HepG2 (cell line): Measurements from ENCODE around the gene SAP30. TPM values are rescaled to one million over a fixed set of nuclear protein-coding genes. Genes with fewer than 3 reads are reported as not detected.

ENCODE experiments used
- ATAC-seq: fragments of 200-7000 bp; cut with Tn5 transposase; 3 replicates; pipeline ENCODE4 v1.9.1; 2020; ENCODE audit warnings: mild to moderate bottlenecking, moderate library complexity
- BruUV-seq: library from RNA; stranded (reverse); fragments of 400-500 nt; replicated peaks from 2 replicates; lab custom pipeline; 2021; lab: Mats Ljungman, UMichigan
- CTCF ChIA-PET: fragments of 300-600 bp; formaldehyde crosslinking; extraction: SDS; loops from one replicate; lab custom pipeline; 2021; ENCODE audit warnings: low total read pairs, inconsistent platforms, low intra/inter-chr PET ratio; lab: Yijun Ruan, JAX
- POLR2A ChIA-PET: fragments of 350-600 bp; sonication (Branson Sonifier 250); formaldehyde crosslinking; loops from one replicate; lab custom pipeline; 2020; ENCODE audit warnings: antibody characterized with exemption, inconsistent platforms; lab: Yijun Ruan, JAX
- DNase-seq: peaks from one replicate; pipeline ENCODE4 v3.0.0-alpha.2; 2015; ENCODE audit warnings: low spot score
- FAIRE-seq: peaks from 3 replicates; lab custom pipeline; 2011; peaks lifted over from hg19 to GRCh38; lab: Jason Lieb, UNC
- H2AFZ ChIP-seq: one replicate; pipeline ENCODE4 v1.6.1; 2011; ENCODE audit warnings: low read length, inconsistent platforms
- H3K27ac ChIP-seq: fragments of 300-600 bp; 3 replicates; pipeline ENCODE4 v1.8.0; 2011; ENCODE audit warnings: mixed run types, mild to moderate bottlenecking, mixed read lengths, low read length, inconsistent platforms; ENCODE audit not compliant: insufficient read depth; ENCODE audit errors: extremely low read length
- H3K27me3 ChIP-seq, 2 experiments: fragments of 200-600 bp in 1 of 2; 2 replicates in 1 of 2; 3 replicates in 1 of 2; pipeline versions ENCODE4 v1.6.0 to v1.8.0; 2011; ENCODE audit warnings: low read length in 2 of 2, mild to moderate bottlenecking in 2 of 2, moderate library complexity in 2 of 2, inconsistent platforms in 1 of 2; ENCODE audit not compliant: insufficient read depth in 2 of 2, control insufficient read depth in 1 of 2
- H3K36me3 ChIP-seq, 2 experiments: fragments of 200-600 bp in 1 of 2; replicated peaks in 1 of 2; 2 replicates in 1 of 2; 3 replicates in 1 of 2; pipeline versions ENCODE4 v1.5.1 to v1.8.0; 2011; ENCODE audit warnings: low read length in 2 of 2, inconsistent platforms in 1 of 2; ENCODE audit not compliant: insufficient read depth in 2 of 2, control insufficient read depth in 1 of 2
- H3K4me1 ChIP-seq: 2 replicates; pipeline ENCODE4 v1.5.1; 2012; ENCODE audit warnings: low read length, inconsistent platforms; ENCODE audit not compliant: insufficient read depth
- H3K4me2 ChIP-seq: 2 replicates; pipeline ENCODE4 v1.6.0; 2011; ENCODE audit warnings: low read depth, low read length, inconsistent platforms
- H3K4me3 ChIP-seq, 3 experiments: fragments of 200-600 bp in 1 of 3; sonication (generic), shearing (Covaris generic) in 1 of 3; replicated peaks in 1 of 3; 2 replicates each; pipeline ENCODE4 v1.5.1; 2011 to 2016; ENCODE audit warnings: low read length in 3 of 3, inconsistent platforms in 2 of 3, low read depth in 2 of 3, mild to moderate bottlenecking in 2 of 3, control low read depth in 1 of 3, mixed read lengths in 1 of 3; ENCODE audit not compliant: insufficient read depth in 1 of 3
- H3K79me2 ChIP-seq: one replicate; pipeline ENCODE4 v1.6.1; 2011; ENCODE audit warnings: low read length, inconsistent platforms; ENCODE audit not compliant: insufficient read depth
- H3K9ac ChIP-seq: 2 replicates; pipeline ENCODE4 v1.6.0; 2011; ENCODE audit warnings: mild to moderate bottlenecking, low read depth, low read length, inconsistent platforms; ENCODE audit not compliant: insufficient read depth
- H3K9me3 ChIP-seq: 2 replicates; pipeline ENCODE4 v1.5.1; 2012; ENCODE audit warnings: mild to moderate bottlenecking, low read length
- H4K20me1 ChIP-seq: 2 replicates; pipeline ENCODE4 v1.6.0; 2011; ENCODE audit warnings: inconsistent platforms, mild to moderate bottlenecking, low read length, moderate library complexity; ENCODE audit not compliant: insufficient read depth
- CHD2 ChIP-seq: IDR thresholded peaks from 2 replicates; pipeline ENCODE4 v1.6.1; 2011; ENCODE audit warnings: low read depth, low read length, improper control_type of control experiment
- FOXP1 ChIP-seq, 2 experiments: fragments of 450-650 bp in 1 of 2; IDR thresholded peaks; 2 replicates each; pipeline ENCODE4 v1.6.1; 2017 to 2018; ENCODE audit warnings: antibody characterized with exemption in 1 of 2
- HOXA9 ChIP-seq: sonication (generic); formaldehyde crosslinking; IDR thresholded peaks from 2 replicates; pipeline ENCODE4 v1.8.1; 2022; ENCODE audit warnings: missing genetic modification reagents, mild to moderate bottlenecking, moderate library complexity, borderline replicate concordance
- MTA3 ChIP-seq: sonication (generic); formaldehyde crosslinking; IDR thresholded peaks from 2 replicates; pipeline ENCODE4 v1.4.0; 2020; ENCODE audit warnings: missing genetic modification reagents
- NONO ChIP-seq, 2 experiments: fragments of 450-650 bp in 1 of 2; sonication (generic) in 1 of 2; formaldehyde crosslinking in 1 of 2; IDR thresholded peaks in 1 of 2; conservative IDR thresholded peaks in 1 of 2; 2 replicates each; pipeline versions ENCODE4 v1.6.1 to v1.8.0; 2017 to 2022; ENCODE audit warnings: mild to moderate bottlenecking in 1 of 2, missing genetic modification reagents in 1 of 2, moderate library complexity in 1 of 2
- ZNF317 ChIP-seq: sonication (generic); formaldehyde crosslinking; IDR thresholded peaks from 2 replicates; pipeline ENCODE4 v1.5.0; 2020; ENCODE audit warnings: mild to moderate bottlenecking, missing genetic modification reagents
- ZNF501 ChIP-seq: sonication (generic); formaldehyde crosslinking; IDR thresholded peaks from 2 replicates; pipeline ENCODE4 v1.5.1; 2020; ENCODE audit warnings: mild to moderate bottlenecking, moderate library complexity, missing genetic modification reagents
- ZSCAN30 ChIP-seq: sonication (generic); formaldehyde crosslinking; IDR thresholded peaks from 2 replicates; pipeline ENCODE4 v1.5.0; 2020; ENCODE audit warnings: mild to moderate bottlenecking, missing genetic modification reagents
- WGBS: methylation state at CpG from one replicate; pipeline ENCODE4 v1.1.6; 2017; ENCODE audit warnings: low lambda C conversion rate; 5-methylcytosine and 5-hydroxymethylcytosine counted together
- in situ Hi-C: cut with HindIII; loops from 2 replicates; pipeline ENCODE4 v1.10.0; 2017; ENCODE audit warnings: low pct_unique_long_range_greater_than_20kb; ENCODE audit not compliant: extremely low pct_ligation_motif_present
- intact Hi-C: fragments of 100-400 bp; cut with micrococcal nuclease; formaldehyde crosslinking; loops from one replicate; pipeline ENCODE4 v1.10.0; 2022; ENCODE audit not compliant: unreplicated experiment
- polyA plus RNA-seq, 8 experiments: library from polyadenylated mRNA; depleted of rRNA in 3 of 8; stranded (reverse) in 7 of 8; unstranded in 1 of 8; fragments of >200 nt; fragmentation: Illumina TruSeq in 4 of 8; extraction: Trizol in 4 of 8; gene quantifications; 2 replicates each; pipeline versions ENCODE4 v1.2.1 to v1.2.3, GENCODE V29; 2011 to 2016; ENCODE audit warnings: low read depth in 4 of 8, missing spikeins in 1 of 8, mixed read lengths in 1 of 8; ENCODE audit not compliant: insufficient read depth in 1 of 8
- total RNA-seq, 5 experiments: library from RNA; depleted of rRNA; stranded (reverse); fragments of >200 nt; fragmentation: Illumina TruSeq; extraction: Trizol; gene quantifications; 2 replicates each; pipeline ENCODE4 v1.2.3, GENCODE V29; 2016; ENCODE audit warnings: low read depth in 1 of 5
- TF ChIP-seq, protein P1 (sequence below): sonication (generic); formaldehyde crosslinking; IDR thresholded peaks from 2 replicates; pipeline ENCODE4 v1.4.0; 2020; ENCODE audit warnings: mild to moderate bottlenecking, missing genetic modification reagents
- TF ChIP-seq, protein P2 (sequence below): sonication (generic); formaldehyde crosslinking; IDR thresholded peaks from 2 replicates; pipeline ENCODE4 v1.4.0; 2020; ENCODE audit warnings: missing genetic modification reagents
- TF ChIP-seq, protein P3 (sequence below): IDR thresholded peaks from 2 replicates; pipeline ENCODE4 v1.6.1; 2016; ENCODE audit warnings: low read depth
- TF ChIP-seq, protein P4 (sequence below): sonication (generic); formaldehyde crosslinking; IDR thresholded peaks from 2 replicates; pipeline ENCODE4 v1.9.0; 2021; ENCODE audit warnings: missing genetic modification reagents, mild to moderate bottlenecking, borderline replicate concordance
- TF ChIP-seq, protein P5 (sequence below), 2 experiments: sonication (generic) in 1 of 2; formaldehyde crosslinking in 1 of 2; IDR thresholded peaks; 2 replicates each; pipeline versions ENCODE4 v1.5.1 to v1.6.1; 2011 to 2020; ENCODE audit warnings: borderline replicate concordance in 1 of 2, low read depth in 1 of 2, low read length in 1 of 2, mild to moderate bottlenecking in 1 of 2, missing genetic modification reagents in 1 of 2, moderate library complexity in 1 of 2

SAP30 gene
- total and polyA plus RNA-seq, 2 of the 13 experiments (the other 11 are each of a cell fraction or from before 2014, with no cell fraction given) = 14.2 to 25.1 TPM

DNA sequence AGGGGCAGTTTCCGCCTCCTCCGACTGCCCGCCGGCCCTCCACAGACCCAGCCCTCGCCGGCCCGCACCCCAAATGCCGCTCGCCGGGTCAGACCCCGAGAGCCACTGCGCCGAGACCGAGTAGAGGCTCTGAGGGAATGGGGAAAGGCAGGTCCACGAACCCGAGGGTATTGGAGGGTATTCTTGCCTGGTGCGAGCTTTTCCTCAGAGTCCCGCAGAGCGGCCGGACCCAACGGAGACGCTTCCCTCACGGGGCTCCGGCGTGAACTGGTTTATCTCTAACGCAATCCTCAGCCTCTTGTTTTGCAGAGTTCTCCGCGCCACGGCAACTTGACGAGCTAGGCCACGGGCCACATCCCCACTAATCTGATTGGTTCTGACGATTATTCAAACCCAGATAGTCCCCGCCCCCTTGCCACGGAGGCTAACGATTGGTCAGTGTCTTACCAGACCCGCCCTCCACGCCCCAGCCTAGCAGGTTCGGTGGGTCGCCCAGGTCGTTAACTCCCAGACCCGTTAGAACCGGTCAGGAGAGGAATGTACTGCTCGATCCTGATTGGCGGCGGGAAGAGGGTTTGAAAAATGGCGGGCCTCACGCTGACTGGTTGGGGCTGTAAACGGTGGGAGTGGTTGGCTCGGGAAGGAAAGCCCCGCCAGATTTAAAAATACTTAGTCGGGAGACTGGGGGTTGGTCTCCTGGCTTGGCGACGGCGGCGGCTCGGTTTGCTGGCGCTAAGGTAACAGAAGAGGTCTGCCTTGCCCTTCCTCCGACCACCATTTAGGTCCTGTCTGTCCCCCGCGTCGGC is 36.5 kb upstream of the SAP30 start, which contains the start of gene HMGB2:
HMGB2 (minus strand) TSS at position 274 of the 806 bp plus-strand sequence. CDS start 709 bp downstream, outside the sequence.
- POLR2A ChIA-PET = interaction anchor here (0.8 to 3.4 kb wide), 8 partner anchors 10 to 41 kb away, joined by 3 to 109 read pairs (median 4); partner anchors contain the start of gene SAP30
- Histone ChIP-seq H3K27ac (peak within 1 kb of the TSS; percentile 99), H3K4me3 (peak within 1 kb of the TSS; percentile 91 to 95 (median 92)), H3K4me2 (peak within 1 kb of the TSS; percentile 93), H3K4me1 (peaks cover 23% of the 10 kb centered on the region), H2AFZ (no peak within 1 kb of the TSS), H4K20me1 (peaks cover 3% of the 10 kb centered on the region; the same call in 1 of the 2 replicates), H3K79me2 (peaks cover 20% of the 10 kb centered on the region), H3K36me3 (peaks cover 0 to 13% of the 10 kb centered on the region in 2 experiments; a peak in 2 of 5 replicates), H3K9me3 (no peaks in the 10 kb centered on the region), H3K9ac (peak within 1 kb of the TSS; percentile 98), H3K27me3 (no peaks in the 10 kb centered on the region; a peak in 2 of 5 replicates)
- ATAC-seq = peak; percentile 94
- BruUV-seq = no TSS peak
- in situ Hi-C loops (loop anchor here (5.0 kb wide), 1 partner anchor 38 kb away; the partner anchor contains the start of gene SAP30), intact Hi-C loops (loop anchor here (1.0 kb wide), 1 partner anchor 36 kb away; the partner anchor contains the start of gene SAP30)
- CTCF ChIA-PET = no interaction called here
- FAIRE-seq = peak; percentile 99
- DNase-seq = peak; percentile 99
- WGBS = 2% methylated on average over 32 of the region's 61 CpGs
- TF ChIP-seq, protein P1, sequence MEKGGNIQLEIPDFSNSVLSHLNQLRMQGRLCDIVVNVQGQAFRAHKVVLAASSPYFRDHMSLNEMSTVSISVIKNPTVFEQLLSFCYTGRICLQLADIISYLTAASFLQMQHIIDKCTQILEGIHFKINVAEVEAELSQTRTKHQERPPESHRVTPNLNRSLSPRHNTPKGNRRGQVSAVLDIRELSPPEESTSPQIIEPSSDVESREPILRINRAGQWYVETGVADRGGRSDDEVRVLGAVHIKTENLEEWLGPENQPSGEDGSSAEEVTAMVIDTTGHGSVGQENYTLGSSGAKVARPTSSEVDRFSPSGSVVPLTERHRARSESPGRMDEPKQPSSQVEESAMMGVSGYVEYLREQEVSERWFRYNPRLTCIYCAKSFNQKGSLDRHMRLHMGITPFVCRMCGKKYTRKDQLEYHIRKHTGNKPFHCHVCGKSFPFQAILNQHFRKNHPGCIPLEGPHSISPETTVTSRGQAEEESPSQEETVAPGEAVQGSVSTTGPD = no peak
- TF ChIP-seq, protein P2, sequence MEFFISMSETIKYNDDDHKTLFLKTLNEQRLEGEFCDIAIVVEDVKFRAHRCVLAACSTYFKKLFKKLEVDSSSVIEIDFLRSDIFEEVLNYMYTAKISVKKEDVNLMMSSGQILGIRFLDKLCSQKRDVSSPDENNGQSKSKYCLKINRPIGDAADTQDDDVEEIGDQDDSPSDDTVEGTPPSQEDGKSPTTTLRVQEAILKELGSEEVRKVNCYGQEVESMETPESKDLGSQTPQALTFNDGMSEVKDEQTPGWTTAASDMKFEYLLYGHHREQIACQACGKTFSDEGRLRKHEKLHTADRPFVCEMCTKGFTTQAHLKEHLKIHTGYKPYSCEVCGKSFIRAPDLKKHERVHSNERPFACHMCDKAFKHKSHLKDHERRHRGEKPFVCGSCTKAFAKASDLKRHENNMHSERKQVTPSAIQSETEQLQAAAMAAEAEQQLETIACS (CRISPR knock-in tag) = peak; percentile 14; the same call in 1 of the 2 replicates
- TF ChIP-seq MTA3 (0 out of 2 replicates have a peak, but pooled peaks have one; percentile 23), ZSCAN30 (no peak), FOXP1 (IDR thresholded peaks at IDR 0.05) (no peak), FOXP1 (CRISPR knock-in tag; IDR thresholded peaks at IDR 0.05) (no peak), NONO (IDR thresholded peaks at IDR 0.05) (no peak), NONO (CRISPR knock-in tag; conservative IDR thresholded peaks at IDR 0.05) (peak; percentile 60; the same call in 1 of the 2 replicates), CHD2 (0 out of 2 replicates have a peak, but pooled peaks have one; percentile 55), ZNF501 (CRISPR knock-in tag) (peak; percentile 58; the same call in 1 of the 2 replicates), HOXA9 (CRISPR knock-in tag) (peak; percentile 97), ZNF317 (CRISPR knock-in tag) (0 out of 2 replicates have a peak, but pooled peaks have one; percentile 47)
- TF ChIP-seq, protein P3, sequence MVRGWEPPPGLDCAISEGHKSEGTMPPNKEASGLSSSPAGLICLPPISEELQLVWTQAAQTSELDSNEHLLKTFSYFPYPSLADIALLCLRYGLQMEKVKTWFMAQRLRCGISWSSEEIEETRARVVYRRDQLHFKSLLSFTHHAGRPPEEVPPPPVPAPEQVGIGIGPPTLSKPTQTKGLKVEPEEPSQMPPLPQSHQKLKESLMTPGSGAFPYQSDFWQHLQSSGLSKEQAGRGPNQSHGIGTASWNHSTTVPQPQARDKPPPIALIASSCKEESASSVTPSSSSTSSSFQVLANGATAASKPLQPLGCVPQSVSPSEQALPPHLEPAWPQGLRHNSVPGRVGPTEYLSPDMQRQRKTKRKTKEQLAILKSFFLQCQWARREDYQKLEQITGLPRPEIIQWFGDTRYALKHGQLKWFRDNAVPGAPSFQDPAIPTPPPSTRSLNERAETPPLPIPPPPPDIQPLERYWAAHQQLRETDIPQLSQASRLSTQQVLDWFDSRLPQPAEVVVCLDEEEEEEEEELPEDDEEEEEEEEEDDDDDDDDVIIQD (CRISPR knock-in tag) = peak; percentile 77; the same call in 1 of the 2 replicates
- TF ChIP-seq, protein P4, sequence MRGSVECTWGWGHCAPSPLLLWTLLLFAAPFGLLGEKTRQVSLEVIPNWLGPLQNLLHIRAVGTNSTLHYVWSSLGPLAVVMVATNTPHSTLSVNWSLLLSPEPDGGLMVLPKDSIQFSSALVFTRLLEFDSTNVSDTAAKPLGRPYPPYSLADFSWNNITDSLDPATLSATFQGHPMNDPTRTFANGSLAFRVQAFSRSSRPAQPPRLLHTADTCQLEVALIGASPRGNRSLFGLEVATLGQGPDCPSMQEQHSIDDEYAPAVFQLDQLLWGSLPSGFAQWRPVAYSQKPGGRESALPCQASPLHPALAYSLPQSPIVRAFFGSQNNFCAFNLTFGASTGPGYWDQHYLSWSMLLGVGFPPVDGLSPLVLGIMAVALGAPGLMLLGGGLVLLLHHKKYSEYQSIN = no peak
- TF ChIP-seq, protein P5, sequence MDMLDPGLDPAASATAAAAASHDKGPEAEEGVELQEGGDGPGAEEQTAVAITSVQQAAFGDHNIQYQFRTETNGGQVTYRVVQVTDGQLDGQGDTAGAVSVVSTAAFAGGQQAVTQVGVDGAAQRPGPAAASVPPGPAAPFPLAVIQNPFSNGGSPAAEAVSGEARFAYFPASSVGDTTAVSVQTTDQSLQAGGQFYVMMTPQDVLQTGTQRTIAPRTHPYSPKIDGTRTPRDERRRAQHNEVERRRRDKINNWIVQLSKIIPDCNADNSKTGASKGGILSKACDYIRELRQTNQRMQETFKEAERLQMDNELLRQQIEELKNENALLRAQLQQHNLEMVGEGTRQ (IDR thresholded peaks at IDR 0.05; ENCODE audit: low read depth, low read length) = peak; percentile 45
- TF ChIP-seq, protein P5 (CRISPR knock-in tag; IDR thresholded peaks at IDR 0.05; ENCODE audit: borderline replicate concordance) = peak; percentile 59; the same call in 1 of the 2 replicates
